Activated naive CD4-positive, alpha-beta T cell treated with Interleukin-2 at 50 U/mL for 16 hours (primary cell): Measurements from ENCODE around the gene CNTNAP3.
"Not testable (repeated sequence)": the region's sequence is repeated elsewhere in the genome, so short reads cannot be mapped to it uniquely, and the experiment has no call there.

ENCODE experiments used
- DNase-seq: peaks from one replicate; pipeline ENCODE4 v3.0.0-alpha.2; 2020

The CNTNAP3 gene

DNA sequence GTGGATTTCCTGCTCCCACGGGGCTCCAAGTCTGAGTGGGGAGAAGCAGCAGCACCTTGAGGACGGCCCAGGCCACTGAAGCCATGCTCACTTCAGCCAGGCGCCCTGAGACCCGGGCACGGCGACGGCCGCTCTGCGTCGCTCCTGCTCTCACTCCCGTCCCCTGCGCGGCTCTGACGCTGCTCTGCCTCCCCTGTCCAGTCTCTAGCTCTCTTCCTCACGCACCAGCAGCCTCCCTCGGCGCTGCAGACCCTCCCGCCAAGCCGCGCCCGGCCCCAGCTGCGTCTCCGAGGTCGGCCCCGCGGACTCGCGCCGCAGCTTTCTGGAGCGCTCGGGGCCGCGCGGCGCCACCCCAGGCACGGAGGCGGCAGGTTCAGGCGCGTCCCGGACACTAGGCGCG is at the start of gene CNTNAP3:
Gene CNTNAP3 (minus strand): TSS at position 188 of the 400 bp plus-strand sequence. CDS start 103 bp downstream, at position 85.
- DNase-seq = not testable (repeated sequence)

DNA sequence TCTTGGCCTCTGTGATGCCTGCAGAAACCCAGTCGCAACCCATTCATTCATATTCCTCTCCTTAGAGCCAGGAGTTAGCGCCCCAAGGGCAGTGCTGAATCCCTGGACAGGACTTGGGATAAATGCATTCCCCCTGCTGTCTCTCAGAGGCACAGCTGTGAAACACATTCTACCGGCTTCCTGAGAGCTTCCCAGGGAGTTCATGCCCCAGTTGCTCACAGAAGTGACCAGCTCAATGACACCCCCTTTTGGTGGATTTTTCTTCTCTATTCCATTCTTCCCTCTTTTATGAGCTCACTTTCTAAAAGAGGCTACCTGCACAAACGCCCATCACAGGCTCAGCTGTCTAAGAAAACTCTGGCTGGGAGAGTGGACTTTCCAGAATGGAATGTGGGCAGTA is 8.0 kb downstream of the CNTNAP3 start:
- DNase-seq = not testable (repeated sequence)

DNA sequence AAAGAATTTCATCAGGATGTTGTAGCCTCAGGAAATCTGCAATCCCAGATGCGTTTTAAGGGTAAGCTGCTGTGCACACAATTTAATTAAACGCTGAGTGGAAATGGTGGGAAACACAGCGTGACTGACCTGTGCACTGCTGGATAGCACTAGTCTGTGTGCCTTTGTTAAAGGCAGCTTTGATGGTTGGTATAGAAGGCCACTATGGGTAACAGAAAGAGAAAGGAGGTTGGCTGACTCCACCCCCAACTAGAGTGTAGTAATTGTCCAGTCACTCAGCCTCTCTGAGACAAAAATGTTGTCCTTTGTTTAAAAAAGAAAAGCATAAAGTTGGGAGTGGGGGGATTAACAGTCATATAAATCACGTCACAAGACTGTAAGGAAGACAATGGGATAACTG is 45.5 kb downstream of the CNTNAP3 start:
- DNase-seq = not testable (repeated sequence)

DNA sequence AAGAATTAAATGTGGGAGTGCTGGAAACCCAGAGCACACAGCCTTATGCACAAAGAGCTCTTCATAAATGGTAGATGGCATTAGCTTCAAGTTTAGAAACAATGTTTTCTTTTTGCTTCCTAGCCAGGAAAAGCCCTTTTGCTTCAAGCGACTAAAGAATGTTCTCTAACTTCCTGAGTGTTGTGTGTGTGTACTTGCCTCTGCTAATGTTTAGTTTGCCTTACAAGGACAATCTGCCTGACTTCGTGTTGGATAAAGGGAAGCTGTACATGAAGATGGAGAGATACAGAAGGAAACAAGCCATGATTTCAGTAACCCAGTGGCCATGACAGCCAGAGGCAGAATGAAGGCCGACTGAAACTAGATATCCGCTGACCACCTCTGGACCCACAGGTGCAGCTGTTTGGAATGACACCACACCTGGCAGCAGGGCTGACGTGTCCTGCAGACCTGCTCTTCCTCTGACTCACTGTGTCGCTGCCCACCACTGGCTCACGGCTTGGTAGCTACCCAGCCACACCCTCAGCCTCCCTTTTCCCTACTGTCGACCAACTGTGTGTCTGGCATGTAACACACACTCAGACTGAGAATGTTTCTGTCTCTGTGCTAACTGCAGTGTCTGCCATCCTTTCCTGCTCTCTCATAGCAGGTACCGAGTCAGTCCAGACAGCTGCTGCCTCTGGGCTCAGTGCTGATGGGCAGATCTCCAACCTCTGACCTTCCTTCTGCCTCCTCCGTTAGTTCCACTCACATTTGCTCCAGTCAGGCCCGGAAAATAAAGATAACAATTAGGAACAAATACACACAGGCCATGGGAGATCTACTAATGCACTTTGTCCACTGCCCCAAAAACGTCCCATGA is 55.6 kb downstream of the CNTNAP3 start:
- DNase-seq = not testable (repeated sequence)

DNA sequence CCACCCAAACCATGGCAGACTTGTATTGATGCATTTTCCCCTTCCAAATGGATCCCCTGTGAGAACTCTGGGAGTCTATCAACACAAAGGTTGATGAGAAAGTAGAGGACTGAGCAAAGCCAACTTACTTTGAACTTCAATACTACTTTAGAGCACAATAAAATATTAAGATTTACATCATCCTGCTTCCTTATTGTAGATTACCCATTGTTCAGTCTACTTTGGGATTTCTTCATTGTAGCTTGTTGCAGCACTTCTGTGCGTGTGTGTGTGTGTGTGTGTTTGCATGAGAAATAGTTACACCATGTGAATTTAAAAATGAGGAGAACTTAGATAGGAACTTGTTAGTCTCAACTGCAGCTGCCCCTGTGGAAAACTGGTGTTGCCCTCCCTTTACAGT is 72.0 kb downstream of the CNTNAP3 start:
- DNase-seq = not testable (repeated sequence)

DNA sequence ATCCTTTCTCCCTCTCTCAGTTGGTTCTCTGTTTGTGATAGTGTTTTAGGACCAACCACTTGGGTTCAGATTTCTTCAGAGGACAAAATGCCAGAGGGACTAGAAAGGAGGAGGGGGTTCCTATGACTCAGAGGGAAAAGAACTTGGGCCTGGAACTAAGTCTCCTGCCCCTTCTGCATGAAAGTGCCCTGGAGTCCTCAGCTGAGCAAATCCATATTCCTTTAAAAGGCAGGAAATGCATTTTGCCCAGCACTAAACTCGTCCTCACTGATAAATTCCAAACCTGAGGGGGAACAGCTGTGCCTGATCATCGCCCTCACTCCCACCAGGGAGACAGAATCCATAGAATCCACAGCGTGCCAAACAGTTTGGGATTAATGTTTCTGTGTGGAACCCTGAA is 78.2 kb downstream of the CNTNAP3 start:
- not testable (repeated sequence) for DNase-seq

DNA sequence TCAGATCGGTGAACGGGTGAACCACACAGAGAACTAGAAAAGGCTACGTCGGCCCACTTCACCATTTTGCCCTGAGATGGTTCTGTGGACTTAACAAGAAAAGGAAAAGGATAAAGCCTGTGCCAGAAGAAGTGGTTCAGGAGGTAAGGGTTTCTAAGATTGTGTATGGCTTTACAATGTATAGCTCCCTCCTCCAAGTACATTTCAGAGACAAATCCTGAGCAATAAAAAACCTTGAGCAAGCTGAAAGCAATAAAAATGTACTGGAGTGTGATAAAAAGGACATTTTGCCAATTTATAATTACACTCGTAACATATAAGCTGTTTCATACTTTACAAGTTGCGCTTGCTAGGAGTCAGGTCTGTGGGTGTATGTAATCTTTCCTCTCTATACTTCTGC is 81.3 kb downstream of the CNTNAP3 start:
- not testable (repeated sequence) for DNase-seq

DNA sequence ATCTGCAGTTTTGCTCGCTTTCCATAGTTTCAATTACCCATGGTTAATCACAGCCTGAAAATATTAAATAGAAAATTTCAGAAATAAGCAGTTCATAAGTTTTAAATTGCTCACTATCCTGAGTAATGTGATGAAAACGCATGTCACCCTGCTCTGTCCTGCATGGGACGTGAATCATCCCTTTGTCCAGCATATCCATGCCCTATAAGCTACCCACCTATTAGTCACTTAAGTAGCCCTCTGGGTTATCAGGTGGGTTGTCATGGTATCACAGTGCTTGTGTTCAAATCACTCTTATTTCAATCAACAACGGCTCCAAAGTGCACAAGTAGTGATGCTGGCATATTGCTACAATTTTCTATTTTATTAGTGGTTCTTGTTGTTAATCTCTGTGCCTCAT is 82.1 kb downstream of the CNTNAP3 start:
- DNase-seq = not testable (repeated sequence)

DNA sequence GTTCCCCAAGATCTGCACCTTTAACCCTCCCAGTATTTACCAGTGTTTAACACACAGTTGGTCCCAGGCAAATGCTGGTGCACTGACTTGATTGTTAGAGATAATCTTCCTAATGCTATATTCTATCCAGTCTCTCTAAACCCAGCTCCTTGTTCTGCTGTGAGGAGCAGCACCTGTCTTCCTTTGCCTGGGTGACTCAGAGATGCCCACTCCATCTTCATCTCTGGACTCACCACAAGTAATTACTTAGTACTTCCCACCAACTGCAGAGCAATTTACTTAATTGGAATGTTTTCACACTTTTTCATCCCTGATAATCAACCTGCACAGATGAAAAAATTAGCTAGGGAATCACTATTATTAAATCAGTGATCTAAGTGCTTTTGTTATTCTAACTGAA is 87.6 kb downstream of the CNTNAP3 start:
- DNase-seq = not testable (repeated sequence)

DNA sequence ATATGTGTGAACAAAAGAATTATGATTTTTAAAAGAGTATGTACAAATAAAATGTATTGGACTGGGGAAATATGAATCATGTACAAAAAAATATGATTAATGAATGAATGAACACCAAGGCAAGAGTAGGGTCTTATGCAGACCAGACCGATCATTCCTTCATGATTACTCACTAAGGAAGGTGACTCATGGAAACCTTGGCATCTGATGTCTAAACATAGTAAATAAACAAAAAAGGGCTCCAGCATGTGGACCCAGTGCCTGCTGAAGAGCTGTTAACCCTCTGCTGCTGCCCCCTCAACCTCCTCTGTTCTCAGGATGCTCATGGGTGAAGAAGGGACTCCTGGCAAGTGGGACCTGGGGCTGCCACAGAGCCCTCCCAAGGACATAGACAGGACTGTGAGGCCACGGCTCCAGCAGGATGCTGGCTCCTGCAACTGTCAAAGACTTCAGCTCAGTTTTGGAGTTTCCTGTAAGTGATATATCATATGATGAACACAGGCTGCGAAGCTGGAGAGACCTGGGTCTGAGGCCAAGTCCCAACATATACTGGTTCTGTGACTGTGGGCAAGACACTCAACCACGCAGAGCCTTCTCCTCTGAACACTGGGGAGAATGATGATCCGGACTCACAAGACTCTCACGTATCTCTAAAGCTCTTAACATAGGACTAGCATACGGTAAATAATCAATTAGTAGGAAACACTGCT is 89.8 kb downstream of the CNTNAP3 start:
- not testable (repeated sequence) for DNase-seq

DNA sequence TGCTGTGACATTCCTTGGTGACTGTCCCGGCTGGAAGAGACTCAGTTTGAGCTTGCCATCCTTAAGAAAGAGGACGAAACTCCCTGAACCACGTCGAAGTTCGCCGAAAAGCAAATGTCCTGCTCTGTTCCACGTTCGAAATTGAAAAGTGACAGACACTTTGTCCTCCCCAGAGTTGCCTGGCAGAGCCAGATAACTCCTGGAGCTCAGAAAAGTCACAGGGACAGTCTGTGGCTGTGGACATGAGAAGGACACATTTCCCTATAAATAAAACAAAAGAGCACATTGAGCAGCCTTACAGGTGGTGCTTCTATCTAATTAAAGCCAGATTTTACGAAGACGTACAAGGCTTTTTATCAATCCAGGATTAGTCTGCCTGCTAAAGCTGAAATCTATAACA is 116.6 kb downstream of the CNTNAP3 start:
- not testable (repeated sequence) for DNase-seq

DNA sequence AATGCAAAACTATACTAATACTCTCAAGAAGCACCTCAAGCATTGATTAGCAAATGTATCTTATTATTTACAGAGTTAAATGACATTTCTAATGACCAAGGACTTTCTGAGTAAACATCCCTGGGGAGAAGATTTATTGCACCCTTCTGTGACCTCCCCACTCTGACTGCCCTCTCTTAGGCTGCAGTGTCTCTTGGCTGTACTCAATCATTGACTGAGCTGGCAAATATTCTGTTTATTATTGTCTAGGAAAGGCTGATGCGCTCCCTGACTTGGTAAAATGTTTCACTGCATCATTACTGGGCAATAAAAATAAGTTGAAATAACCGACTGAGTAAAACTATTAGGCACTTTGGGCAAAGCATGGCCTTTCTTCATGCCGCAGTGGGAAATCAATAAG is 130.3 kb downstream of the CNTNAP3 start:
- not testable (repeated sequence) for DNase-seq

DNA sequence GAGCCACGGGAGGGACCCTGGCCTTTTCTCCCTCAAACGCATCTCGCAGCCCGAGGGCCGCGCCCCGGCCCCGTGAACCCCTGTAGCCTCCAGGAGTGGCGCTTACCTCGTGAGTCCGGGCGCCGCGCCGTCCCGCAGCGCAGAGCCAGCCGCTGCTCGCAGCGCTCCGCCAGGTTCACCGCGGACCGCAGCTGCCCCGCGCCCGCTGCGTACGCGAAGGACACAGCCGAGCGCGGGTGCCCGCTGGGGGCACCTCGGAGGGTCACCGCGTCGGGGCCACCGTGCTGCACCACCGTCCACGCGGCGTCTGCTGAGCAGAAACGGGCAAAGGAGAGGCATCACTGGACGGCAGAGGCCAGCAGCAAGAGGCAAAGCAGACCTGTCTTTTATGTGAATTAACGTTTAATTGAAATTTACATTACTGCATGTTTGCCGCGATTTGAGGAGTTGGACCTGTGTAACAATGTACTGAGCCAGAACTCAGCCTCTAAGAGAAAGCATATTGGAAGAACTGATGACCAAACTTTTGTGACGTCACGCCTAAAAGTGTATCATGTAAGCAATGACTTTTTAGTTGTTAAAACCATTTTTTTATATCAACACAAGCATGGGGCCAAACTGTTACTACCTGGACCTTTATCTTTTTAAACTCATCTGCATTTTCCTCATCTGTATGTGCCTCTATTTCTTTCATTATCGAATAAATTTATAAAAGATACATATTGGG is 155.0 kb downstream of the CNTNAP3 start:
- DNase-seq = not testable (repeated sequence)

DNA sequence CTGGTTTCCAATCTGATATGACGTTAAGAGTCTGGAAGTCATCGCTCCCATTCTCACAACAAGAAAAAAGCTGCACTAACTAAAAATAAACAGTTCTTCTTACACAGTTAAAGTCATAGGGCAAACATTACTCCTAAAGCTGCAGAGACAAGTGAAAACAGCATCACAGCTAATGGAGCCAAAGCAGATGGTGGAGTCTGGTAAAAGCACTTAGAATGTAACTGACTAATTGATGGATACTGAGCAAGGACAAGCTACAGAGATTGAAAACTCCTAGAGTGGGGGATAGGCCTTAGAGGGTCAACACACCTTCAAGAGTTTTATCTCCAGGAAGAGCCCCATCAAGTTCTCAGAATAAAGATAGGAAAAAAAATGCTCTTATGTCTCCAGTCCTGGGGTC is 166.6 kb downstream of the CNTNAP3 start:
- not testable (repeated sequence) for DNase-seq

DNA sequence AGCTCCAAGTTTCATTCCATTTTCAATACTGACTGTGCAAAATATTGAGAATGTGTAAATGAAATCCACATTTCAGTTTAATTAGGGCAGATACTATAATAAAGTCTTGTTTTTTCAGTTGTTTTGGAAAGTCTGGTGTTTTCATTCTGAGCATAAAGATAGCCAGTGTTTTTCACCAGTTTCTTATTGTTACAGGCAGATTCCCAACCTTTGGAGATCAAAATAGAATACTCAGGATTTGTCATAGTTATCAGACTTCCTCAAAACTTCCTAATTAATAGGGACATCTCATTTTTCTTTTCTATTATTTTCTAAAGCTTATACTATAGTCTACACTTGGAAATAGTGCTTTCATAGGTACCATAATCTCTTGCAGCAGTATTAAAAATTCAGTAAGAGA is 176.2 kb downstream of the CNTNAP3 start:
- DNase-seq = not testable (repeated sequence)

DNA sequence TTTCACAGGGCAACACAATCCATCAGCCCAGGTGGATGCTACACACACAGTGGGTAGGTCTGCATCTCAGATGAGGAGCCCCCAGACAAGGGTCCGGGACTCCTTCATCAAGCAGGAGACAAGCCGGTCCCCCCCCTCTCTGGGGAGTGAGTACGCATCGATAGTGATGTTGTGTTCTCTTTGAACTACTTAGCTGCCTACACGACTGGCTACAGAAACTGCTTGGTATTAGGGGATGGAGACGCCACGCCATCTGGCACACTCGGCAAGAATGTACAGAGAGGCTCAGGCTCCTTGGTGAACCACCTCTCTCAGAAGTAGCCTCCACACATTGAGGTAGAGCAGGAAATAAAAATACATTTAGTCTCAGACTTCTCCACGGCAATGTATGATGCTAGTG is 179.8 kb downstream of the CNTNAP3 start:
- no peak for DNase-seq

DNA sequence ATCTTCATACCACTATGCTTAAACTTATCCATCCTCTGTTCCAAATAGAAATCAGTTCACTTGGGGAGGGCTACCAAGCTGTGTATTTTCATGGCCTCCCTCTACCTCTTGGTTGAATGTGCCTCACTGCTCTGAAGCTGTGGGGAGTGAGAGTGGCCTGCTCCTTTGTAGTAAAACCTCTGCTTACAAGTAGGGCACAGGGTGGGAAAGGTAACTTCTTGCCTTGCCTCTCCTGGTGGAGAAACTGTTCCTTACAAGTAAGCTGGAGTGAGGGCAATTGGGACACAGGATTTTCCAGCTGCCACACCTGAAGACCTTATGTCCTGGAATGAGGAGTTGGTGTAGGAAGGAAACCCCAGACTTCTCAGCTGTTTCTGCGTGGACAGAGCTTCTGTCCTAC is 190.8 kb downstream of the CNTNAP3 start:
- DNase-seq = not testable (repeated sequence)

DNA sequence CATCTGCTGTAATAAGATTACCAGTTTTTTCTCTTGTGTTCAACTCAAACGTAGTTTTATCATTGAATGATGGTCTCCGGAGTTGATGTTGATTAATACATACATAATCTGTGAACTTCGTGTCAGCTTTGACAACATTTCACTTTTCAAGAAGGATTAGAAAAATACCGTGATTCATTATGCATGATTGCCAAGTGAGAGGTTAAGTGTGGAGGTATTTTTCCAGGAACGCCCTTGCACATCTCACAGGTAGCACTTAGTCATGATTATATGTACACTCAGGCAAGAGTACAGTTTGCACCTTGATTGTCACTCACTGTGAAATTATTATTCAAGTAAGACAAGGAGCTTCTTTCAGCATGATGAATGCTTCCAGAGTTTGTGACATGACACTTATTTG is 202.7 kb downstream of the CNTNAP3 start:
- DNase-seq = not testable (repeated sequence)

DNA sequence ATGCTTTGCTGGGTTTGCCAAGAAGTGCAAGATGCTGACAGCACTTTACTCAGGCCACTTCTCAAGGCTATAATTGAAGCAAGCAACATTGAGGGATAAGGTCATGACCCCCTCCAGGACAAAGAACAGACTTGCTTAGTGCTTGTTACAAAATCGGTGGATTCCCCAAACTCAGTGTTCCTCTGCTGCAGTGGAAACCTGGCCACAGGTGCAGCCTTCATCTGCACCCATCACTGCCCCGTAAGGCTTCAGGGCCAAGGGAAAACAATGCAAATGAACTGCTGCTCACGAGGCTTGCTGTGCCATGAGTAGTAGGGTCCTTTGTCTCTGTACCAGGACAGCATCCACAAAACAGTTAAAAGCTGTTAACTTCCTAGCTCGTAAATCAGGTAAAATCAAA is 205.4 kb downstream of the CNTNAP3 start:
- not testable (repeated sequence) for DNase-seq

DNA sequence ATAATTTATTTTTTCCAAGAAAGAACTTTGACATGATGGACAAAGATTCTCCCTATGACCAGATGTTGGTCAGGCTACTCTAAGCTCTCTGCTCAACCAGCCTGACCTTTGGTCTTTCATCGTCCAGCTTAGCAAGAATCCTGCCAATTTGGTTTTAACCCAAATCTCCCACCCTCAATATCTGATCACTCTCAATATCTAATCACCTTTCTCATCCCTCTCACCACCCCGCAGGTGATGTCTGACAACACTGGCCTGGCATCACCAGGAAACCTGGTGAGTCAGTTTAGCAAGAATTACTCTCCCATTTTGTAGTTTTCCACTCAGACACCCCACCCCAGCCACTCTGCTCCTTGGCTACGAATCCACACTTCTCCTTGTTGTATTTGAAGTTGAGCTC is 207.9 kb downstream of the CNTNAP3 start:
- DNase-seq = not testable (repeated sequence)

DNA sequence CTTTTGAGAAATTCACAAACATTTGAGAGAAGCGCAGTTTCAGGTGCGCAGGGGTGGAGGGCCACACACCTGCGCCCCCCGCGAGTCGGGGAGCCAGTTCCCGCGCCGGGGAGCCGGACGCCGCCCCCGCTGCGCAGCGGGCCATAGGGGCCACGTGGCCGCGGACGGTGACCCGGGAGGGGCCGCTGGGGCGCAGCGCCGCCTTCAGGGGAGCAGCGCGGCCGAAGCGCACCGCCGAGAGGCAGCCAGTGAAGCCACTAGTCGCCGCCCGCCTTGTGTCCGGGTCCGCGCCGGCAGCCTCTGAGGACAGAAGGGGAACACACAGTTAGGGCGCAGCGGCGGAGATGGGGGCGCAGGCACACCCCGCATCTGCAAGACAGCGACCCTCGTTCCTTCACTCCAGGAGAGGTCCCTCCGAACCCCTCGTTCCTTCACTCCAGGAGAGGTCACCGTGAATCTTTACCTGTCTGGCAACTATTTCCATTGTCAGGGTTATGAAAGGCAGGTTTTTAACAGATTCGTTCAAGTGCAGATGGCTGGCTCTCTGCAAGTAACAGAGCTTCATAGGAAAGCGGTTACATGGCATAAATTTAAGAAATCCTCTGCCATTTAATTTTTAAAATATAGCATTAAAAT is 209.2 kb downstream of the CNTNAP3 start:
- DNase-seq = not testable (repeated sequence)

DNA sequence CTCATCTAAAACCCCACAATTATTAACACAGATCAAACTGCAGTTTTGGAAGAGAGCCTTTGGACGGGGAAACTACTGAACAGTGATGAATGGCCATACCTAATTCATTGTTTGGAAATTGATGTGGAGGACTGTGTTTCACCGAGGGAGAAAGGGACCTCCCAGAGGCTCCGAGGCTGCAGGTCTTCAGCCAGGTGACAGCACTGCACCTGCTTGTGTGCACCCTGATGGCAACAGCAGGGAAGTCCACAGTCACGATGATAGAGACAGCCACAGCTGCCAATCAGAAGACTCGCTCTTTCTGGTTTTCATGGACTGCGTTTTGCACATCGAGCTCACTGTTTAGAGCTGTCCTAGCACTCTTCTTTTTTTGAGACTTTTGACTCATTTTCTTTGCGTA is 214.4 kb downstream of the CNTNAP3 start:
- DNase-seq = not testable (repeated sequence)

DNA sequence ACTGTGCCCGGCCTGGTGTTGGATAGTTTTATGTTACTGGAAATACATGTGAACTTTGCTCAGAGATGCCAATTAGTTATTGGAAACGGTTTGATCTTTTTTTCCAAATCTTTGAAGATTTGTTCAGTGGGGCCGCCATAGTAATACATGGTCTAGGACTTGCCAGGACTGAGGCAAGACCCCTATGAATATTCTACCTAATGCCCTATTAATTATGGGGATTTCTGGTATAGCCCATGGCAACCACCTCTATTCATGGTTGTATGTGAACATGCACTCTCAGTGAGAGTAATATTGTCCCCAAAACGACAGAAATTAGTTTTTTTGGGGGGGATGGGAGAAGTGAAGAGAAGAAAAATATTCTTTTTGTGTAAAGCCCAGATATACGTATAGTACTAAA is 220.3 kb downstream of the CNTNAP3 start:
- DNase-seq = not testable (repeated sequence)
